Fibroblast of mammary gland (primary cell): ENCODE measurements around the gene ZPR1.

ENCODE experiments used
- DNase-seq: peaks from one replicate; pipeline ENCODE4 v3.0.0-alpha.2; 2010; ENCODE audit warnings: low read depth
- H3K4me3 ChIP-seq: 2 replicates; pipeline ENCODE4 v1.5.1; 2011; ENCODE audit warnings: low read depth, mild to moderate bottlenecking, low read length, moderate library complexity; ENCODE audit not compliant: control insufficient read depth
- CTCF ChIP-seq: conservative IDR thresholded peaks from 2 replicates; pipeline ENCODE4 v1.5.1; 2011; ENCODE audit warnings: low read depth, low read length, inconsistent platforms; ENCODE audit not compliant: control insufficient read depth, insufficient read depth

ZPR1 gene

DNA sequence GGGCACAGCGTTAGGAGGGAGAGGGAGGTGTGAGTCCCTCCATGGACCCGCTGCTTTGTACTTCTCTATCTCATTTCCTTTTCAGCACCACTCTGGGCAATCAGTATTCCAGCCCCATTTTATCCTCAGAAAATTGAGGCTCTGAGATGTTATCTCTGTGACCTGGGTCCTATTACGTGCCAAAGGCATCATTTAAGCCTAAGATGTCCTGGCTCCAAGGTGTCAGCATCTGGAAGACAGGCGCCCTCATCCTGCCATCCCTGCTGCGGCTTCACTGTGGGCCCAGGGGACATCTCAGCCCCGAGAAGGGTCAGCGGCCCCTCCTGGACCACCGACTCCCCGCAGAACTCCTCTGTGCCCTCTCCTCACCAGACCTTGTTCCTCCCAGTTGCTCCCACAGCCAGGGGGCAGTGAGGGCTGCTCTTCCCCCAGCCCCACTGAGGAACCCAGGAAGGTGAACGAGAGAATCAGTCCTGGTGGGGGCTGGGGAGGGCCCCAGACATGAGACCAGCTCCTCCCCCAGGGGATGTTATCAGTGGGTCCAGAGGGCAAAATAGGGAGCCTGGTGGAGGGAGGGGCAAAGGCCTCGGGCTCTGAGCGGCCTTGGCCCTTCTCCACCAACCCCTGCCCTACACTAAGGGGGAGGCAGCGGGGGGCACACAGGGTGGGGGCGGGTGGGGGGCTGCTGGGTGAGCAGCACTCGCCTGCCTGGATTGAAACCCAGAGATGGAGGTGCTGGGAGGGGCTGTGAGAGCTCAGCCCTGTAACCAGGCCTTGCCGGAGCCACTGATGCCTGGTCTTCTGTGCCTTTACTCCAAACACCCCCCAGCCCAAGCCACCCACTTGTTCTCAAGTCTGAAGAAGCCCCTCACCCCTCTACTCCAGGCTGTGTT is 41.1 kb upstream of the ZPR1 start:
- no peak overlapping the region for H3K4me3 ChIP-seq
- no peak for TF ChIP-seq CTCF
- no peak for DNase-seq

DNA sequence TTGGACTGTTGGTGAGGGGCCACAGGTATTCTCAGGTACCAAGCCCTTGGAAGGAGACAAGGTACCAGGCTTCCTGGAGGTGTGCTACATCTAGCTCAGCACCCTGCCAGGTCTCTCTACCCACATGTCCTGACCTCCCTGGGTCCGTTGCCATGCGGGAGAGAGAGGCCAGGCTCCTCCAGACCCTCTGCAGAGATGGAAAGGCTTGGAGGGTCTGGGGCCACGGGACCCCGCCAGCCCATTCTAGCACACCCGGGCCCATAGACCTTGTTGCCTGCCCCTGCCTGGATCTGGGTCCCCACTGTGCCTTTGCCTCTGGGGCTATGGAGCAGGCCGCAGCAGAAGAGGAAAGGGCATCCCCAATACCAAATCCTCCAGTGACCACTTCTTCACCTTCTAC is 39.6 kb upstream of the ZPR1 start:
- no peak overlapping the region for H3K4me3 ChIP-seq
- no peak for DNase-seq
- no peak for TF ChIP-seq CTCF

GRCh38 chr11:116826751-116827431 is 39.1 kb upstream of the ZPR1 start:
- H3K4me3 ChIP-seq: no peak overlapping the region
- TF ChIP-seq CTCF: no peak
- no peak for DNase-seq

DNA sequence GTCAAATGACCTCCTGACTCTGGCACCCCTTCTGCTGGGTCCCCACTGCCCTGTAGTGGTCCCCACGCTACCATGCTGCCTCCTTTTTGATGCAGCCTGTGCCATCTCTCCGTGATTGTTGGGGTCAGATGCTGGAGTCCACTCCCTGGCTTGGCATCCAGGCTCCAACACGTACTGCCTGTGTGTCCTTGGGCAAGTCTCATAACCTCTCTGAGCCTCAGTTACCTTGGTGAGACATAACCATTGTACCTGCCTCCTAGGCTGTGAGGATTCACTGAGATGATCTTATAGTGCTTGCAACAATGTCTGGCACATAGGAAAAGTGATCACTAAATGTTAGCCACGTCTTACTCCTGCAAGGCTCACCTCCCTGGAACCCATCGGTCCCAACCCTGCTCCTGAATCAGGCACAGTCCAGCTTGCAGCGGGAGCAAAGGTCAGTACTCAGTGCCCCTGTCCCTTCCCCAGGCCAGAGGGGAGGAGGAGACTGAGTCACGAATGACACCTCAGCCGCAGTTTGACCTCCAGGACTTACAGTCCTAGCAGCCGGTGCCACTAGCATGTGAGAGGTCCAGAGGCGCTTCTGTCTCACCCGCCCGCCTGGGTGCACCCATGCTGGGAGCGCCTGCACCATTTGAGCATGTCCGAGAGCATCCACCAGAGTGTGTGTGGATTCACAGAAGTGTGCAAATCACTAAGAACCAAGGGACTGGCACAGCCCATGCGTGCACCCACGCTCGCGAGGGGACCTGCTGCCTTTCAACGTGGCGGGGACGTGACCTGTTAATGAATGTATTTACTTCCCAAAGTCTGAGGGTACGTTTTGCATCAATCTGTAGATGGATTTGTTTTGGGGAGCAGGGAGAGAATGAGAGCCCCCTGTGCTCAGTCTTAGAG is 38.3 kb upstream of the ZPR1 start:
- H3K4me3 ChIP-seq: no peak overlapping the region
- no peak for TF ChIP-seq CTCF
- DNase-seq: no peak

DNA sequence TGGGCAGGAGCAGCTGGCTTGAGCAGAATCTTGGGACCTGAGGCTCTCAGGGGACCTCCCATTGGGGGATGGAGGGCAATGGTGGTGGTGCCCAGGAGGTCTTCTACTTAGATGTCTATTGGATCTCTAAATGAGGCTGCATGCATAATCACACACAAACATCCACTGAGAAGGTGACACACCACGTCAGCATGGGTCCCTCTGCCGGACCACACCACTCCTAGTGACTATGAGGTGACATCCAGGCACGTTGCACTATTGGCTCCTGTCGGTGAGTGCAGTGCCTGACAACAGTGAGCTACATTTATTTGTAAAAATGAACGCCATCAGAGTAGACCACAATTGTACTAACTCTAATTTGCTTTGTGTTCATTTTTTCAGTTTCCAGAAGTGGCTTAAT is 37.6 kb upstream of the ZPR1 start:
- TF ChIP-seq CTCF: no peak
- no peak for DNase-seq
- no peak overlapping the region for H3K4me3 ChIP-seq

DNA sequence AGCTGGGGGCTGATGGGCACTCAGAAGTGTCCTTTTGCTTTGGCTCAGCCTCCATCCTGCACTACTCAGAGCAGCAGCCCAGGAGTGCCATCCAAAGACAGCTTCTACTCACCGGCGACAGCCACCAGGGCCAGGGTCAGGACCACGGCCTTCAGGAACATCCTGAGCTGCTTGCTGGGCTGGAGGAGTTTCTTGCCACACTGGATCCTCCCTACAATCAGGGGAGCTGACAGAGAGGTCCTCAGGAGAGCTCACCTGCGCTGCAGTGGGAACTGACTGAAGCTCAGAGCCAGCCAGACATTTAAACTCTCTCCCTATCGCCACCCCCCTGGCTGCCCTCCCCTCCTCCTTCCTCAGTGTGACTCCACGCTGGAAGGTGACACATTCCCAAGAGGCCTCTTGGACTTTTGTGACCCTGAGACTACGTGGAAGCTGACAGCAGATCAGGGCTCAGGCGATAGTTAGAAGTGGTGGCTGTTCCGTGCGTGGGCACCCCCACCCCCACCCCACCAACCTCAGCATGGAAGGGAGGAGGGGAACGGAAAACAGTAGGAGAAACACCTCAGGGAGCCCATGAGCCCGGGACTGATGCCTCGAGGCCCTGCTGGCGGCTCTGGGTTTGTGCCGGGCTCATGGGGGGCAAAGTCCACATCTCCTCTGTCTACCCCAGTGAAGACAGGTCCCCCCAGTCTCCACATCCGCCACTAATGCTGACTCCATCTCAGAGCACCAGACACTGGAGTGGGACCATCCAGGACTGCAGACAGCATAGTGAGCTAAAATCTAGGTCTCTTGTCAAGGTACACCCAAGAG is 35.4 kb upstream of the ZPR1 start, which contains the start of gene APOA4:
Gene APOA4 (minus strand): TSS at position 274 of the 813 bp plus-strand sequence. CDS start 113 bp downstream, at position 161.
- no peak for DNase-seq
- no peak within 1 kb of the TSS for H3K4me3 ChIP-seq
- no peak for TF ChIP-seq CTCF
